T follicular helper cell (primary cell): ENCODE results near the gene OAT.

ENCODE experiments used
- DNase-seq: peaks from one replicate; pipeline ENCODE4 v3.0.0-alpha.2; 2020; ENCODE audit warnings: low read depth

The OAT gene

DNA sequence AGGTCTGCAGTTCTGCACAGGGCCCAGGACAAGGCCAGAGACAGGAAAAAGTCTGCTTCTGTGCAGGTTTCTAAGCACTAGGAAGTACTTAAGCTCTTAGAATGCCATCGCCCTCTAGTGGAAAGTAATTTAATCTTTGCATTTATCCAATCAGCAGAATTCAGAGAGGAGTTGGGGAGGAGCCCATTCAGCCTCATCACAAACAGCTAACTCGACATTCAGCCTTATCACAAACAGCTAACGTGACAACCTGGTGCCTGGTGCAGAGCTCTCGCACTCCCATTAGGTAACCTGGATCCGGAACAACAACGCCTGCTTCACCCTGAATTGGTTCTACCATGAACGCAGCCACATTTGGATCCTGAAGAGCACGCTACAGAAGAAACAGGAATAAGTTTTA, 15.2 kb downstream of the OAT start:
- no peak for DNase-seq

DNA sequence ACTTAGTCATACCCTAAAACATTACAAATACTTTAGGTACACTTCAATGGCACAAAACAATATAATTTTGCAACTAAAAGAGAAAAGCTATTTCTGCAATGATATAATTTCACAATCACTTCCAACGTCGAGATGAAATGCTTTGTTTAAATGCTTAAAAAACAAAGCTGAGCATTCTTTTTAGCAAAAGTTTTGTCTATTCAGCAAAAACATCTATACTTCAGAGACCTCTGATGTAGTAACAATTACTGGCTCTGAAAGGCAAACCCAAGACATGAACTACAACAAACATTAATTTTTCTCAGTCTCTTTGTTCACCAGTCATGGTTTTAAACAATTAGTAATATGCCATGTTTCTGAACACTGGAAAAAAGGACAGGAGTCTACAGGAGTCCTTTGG, 16.4 kb downstream of the OAT start:
- DNase-seq, result no peak

DNA sequence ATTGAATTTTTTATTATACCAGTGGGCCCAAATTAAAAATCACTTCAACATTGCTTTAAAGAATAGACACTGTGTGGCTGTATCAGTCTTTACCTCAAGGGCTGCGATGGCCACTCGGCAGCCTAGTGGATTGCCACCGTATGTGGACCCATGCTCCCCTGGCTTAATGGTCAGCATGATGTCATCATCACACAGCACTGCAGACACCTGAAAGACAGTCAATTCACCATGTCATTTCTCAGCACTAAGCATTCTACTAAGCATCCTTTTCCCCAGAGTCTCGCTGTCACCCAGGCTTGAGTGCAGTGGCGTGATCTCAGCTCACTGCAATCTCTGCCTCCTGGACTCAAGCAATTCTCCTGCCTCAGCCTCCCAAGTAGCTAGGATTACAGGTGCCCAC, 17.1 kb downstream of the OAT start:
- DNase-seq, result no peak

DNA sequence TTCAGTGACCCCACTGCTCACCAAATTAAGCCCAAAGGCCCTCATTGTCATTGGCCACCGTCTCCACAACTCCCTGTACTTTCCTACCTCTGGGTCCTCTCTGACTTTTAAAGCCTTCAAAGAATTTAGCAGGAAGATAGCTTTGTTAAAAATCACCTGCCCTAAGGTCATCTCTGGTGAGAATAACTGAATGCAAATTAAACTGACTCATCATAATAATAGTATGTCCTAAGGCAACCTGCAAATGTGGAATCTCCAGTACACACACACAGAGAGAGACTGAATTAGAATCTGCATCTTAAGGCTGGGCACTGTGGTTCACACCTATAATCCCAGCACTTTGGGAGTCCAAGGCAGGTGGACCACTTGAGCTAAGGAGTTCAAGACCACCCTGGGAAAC, 24.1 kb downstream of the OAT start:
- DNase-seq, result no peak

DNA sequence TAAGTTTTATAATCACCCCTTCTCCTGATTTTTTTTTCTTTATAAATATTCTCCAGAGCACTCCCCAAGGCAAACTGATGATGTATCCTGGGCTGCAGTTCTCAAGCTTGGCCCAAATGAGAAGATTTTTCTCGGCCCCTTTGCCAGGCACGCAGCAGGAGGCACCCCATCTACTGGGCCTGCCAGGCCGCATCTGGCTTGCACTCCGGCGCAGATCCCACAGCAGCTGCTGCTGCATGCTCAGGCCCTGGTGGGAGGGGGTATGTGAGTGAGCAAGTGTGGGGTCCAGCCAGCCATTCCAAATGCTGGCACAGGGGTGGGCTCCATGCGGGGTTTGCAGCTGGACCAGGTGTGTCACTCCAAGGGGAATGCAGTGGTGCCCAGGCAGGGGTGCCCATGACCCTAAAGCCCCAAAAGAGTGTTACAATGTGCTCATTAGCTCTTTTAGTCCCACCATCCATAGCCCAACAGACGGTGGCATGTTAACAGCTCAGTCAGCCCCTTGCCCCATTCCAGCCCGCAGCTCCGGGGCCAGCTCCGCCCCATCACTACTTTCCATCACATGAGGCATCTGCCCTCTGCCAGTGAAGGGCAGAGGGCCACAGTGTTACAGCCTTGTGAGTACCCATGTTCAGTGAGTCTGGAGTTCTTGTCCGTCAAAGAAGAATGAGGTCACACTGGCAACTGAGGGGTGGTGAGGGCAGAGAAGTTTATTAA, 25.9 kb downstream of the OAT start:
- no peak for DNase-seq

DNA sequence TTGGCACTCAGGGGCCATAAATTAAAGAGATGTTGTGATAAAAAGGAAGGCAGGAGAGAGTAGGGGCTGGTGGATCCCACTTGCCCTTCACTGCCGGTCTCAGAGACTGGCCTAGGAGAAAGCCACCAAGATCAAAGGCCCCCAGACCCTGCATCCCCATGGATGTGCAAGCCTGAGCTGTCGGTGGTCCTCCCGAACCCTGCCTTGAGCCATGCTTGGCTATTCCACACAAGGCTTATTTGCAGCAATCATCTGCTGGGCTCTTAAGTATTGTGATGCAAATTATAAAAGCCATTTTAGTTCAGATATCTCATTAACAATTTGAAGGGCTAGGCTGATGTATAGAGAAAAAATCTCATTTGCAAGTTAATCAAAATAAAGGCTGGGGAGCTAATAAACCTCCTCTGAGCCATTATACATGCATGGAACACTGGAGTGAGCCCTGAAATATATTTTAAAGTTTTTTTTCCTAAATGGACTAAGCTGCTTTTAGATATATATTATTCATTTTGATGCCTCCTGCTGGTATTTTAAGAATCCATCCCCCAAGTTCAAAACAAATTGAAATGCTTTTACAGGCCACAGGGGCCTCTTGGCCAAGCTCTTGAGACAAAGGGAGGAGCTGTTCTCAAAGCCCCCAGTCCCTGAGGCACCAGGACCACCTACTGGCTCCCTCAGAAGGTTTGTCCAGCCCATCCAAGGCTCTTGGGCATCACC, 28.1 kb downstream of the OAT start:
- DNase-seq, result no peak

DNA sequence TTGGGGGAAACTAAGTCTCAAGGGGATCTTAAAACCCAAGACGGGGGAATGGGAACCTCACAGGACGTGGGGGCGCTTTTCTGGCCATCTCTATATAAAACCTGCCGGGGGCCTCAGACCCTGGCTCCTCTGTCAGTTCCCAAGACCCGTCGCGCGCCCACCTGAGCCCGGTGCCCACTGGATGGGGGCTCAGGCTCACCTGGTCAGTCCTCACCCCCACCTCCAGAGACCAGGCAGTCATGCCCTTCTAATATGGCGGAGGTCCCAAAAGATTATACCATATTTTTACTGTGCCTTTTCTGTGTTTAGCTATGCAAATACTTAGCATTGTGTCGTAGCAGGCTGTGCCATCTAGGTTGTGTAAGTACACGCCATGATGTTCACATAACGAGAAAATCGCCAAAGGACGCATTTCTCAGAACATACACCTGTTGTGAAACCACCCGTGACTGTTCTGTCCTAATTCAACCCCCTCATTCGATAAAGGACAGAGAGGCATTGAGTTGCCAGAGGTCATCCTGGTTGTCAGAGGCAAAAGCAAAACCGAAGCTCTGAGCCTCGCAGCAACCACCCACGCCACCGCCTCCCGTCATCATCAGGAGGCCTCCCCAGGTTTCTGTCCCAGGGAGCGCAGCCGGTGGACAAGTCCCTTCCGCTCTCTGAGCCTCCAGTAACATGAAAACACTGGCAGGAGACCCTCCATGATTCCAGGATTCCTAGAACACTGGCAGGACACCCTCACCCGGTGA, 28.9 kb downstream of the OAT start:
- DNase-seq, result no peak

DNA sequence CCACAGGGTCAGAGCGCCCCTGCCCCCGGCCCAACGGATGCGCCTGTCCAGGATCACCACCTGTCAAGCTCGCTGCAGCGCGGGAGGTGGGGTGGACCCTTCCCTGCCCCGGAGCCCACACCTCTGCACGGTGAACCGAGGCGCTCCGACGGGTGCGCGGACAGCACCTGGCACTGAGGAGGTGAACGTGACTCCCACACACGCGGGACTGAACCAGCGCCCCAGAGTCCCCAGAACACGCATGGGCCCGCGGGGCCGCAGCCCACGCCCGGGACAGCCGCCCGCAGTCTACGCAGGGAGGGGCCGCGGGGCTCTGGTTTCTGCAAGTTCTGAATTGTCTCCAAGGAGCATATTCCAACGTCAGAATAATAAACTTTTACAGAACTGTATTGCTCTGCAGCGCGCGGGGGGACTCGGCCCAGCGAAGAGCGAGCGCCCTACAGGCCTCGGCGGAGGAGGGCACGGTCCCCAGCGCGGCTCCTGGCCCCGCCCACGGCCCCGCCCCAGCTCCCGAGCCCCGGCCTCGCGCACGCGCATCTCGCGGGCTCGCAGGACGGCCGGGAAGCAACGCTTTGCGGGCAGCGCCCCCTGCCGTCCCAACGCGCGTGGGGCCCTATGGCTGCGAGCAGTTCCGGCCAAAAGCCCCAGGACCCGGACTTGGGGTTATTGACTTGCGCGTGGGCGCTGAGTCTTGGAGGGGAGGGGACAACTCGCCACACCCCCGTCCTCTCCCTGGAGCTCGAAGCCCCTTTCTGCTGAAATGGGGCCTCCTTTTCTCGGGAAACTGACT, 29.7 kb downstream of the OAT start:
- peak; percentile 86 for DNase-seq

DNA sequence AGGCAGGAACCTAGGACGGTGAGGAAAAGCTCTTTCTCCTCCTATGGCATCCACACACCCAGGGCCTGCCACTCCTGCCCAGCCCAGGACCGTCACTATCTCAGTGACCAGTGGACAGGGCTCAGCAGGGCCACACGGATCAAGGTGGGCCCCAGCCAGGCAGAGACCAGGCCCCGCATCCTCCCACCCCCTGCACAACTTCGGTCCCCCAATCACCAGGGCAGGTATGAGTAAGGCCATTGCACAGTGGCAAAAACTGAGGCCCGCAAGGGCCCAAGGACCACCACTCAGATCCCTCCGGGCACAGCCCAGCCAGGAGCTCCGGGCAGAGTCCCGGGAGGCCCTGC, 30.3 kb downstream of the OAT start:
- DNase-seq, result no peak

DNA sequence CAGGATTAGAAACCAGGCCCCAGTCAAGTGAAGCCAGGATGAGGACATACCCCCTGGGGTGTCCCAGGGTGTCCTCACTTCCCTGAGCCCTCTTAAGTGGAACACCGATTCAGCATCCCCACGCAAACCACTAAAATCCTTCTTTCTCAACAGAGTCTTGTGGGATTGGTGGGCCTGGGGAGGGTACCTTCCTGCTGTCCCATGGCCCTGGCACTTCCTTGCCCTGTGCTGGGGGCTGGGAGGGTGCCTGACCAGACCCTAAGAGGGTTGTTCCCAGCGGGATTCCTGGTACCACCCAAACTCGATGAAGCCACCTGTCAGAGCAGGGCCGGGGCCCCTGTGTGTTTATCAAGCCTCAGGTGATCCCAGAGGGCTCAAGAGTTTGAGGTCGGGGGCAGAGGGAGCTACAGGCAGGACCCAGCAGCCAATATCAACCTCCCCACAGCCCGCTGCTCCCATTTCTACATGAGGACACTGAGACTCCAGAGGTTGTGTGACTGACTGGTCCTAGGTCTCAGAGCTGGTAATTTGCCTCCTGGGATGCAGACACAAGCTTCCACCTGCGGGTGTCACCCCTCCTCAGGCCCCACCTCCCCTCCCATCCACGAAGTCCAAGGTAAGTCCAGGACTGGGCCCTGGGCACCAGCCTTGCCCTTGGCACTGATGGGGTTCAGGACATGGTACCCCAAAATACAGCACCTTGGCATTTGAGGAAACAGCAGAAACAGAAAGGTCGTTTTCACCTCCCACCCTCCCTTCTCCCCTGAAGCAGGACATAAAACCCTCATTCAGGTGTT, 31.4 kb downstream of the OAT start:
- DNase-seq, result no peak

DNA sequence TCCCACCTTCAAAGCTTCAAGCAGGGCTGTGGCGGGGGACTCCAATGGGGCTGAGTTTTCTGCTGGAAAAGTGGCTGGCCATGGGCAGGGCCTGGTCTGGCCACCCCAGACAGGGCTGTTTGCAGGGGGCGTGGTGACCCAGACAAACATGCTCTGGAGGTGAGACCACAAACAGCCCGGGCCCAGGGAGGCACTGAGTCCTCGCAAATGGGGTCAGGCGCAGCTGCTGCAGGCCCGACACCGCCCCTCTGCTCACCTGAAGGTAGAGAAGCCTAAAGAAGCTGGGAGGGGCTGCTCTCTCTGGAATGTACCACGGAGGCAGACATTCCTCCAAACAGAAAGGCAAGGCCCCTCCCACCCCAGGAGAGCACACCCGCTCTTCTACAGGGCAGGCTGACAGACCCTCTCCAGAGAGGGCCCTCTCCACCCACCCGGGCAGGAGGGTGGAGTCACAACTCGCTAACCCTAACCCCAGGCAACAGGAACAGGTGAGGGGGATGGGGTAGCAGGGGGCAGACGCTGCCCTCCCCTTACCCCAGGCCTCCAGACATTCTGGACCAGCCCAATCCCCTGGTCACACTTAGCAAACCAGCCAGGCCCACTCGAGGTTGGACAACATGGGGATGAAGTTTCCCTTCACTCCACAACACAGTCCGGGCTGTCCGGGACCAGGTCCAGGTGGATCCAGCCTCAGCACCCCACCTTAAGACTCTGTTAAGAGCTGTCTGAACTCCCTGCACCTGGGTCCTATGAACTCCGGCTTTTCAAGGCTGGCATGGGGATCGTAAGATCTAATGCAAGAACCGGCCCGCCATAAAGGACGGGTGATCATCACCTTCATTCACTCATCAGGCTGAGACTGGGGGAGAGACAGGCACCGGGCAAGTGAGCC, 32.3 kb downstream of the OAT start:
- no peak for DNase-seq

DNA sequence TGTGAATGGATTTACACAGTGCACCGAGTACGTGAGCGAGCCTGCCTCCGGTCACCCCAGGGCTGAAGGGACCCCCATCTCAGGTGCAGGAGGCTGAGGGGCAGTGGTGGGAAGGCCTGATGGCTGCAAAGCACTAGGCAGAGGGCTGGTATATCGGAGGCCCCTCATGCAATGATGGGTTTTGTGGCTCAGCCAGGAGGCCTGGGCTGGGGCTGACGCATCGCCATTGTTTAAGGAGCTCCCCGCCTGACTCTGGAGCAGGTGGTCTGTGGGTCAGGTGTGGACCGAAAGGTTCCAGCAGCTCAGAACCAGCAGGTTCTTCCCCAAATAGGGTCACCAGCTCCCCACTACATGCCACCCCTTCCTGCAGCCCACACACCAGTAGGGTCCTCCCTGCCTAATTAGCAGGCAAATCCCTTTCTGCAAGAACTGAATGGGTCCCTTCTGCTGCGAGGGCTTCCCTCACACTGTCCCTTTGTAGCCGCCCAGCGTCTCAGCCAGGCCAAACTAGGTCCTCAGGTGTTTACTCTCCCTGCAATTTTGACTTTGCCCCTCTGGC, 33.0 kb downstream of the OAT start:
- DNase-seq, result no peak

DNA sequence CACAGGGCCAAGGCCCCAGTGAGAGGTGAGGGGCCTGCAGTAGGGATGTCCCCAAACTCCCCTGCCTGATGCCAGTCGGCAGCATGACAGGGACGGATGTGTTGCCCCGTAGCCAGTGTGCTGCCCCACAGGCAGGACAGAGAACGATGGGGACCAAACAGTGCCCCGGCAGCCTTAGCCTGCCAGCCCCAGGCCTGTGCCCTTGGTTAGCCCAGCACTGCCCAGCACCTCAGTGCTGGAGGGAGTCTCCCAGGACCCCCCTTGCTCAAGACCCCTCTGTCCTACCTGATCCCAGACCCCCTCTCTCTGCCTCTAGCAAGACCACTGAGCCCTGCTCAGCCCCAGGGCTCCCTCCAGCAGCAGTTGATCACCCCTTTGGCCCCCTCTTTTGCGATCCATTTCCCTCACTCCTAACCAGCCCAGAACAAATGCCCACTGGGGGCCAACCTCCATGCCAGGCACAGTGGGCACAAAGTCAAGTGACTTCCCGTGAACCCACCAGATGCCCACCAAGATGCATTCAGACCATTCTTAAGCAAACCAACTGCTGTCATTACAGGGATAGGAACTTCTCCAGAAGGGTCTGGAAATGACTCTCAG, 34.0 kb downstream of the OAT start:
- DNase-seq, result no peak

DNA sequence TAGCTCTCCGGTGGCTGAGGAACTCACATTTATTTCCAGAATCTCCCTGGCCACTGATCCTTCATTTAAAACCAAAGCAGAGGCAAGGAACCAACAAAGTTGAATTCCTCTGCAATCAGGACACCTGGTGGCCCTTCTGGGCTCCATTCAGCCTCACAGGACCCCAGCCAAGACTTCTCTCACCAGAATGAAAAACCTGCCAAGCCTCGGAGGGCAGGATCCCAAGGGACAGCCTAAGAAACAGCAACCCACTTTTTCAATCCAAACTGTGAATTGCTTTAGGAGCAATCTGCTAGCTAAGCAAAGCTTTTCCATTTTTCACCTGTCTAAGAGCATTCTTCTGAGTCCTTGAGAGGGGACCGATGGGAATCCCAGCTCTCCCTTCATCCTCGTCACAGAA, 34.6 kb downstream of the OAT start:
- no peak for DNase-seq

DNA sequence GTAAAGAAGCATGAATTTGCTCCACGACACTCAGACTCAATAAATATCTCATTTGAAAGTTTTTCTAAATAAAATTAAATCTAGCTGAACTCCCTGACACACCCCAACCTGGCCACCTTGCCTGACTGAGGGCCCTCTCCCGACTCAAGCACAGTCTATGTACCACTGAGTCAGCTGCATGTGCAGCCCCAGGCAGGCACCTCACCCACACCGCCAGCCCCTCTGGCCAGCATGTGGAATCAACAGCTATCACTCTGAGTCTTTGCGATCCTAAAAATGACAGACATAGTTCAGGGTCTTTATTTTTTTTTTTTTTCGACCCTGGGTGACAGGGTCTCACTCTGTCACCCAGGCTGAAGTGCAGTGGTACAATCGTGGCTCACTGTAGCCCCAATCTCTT, 35.2 kb downstream of the OAT start:
- DNase-seq, result no peak

DNA sequence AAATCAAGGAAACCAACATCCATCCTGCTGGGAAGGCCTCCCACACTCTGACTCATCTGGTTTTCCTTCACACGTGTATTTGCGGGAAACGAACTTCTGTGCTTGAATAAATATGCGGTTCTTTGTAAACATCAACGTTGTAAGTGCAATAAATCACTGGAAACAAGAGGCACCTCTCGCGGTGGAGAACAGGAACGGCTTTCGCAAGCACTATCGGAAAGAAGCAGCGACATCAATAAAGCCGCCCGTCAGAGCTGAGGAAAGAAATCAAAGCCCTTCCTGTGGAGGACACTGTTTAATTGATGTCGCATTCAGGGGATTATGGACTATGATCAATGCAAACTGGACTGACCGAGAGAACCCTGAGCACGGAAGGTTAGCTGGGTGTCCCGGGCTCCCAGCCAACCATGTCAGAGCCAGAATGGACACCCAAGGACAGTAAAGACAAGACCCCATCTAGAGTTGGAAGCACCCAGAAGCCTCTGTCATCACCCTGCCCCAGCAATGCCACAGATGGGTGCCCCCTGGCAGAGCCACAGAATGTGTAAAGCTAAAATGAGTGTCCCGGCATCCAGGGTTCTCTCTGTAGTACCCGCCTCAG, 37.6 kb downstream of the OAT start:
- DNase-seq, result no peak

DNA sequence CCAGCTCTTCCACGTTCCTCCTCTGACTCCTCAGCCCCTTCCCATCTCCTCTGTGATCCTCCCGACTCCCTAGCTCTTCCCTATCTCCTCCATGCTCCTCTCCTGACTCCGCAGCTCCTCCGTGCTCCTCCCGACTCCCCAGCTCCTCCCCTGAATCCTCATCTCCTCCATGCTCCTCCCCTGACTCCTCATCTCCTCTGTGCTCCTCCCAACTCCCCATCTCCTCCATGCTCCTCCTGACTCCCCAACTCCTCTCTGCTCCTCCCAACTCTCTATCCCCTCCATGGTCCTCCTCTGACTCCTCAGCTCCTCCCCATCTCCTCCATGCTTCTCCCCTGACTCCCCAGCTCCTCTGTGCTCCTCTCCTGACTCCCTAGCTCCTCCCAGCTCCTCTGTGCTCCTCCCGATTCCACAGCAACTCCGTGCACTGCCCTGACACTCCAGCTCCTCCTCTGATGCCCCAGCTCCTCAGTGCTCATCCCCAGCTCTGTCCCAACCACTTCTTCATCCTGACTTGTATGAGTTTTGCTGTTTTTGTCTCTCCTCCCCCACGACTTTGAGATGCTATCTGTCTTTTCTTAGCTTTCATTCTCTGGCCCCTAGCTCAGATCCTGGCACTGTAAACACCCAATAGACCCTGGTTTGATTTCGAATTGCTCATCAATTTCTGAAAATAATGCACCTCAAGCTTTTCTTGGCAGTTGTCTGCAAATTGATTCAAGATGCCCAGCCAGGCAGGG, 38.3 kb downstream of the OAT start:
- DNase-seq, result no peak

DNA sequence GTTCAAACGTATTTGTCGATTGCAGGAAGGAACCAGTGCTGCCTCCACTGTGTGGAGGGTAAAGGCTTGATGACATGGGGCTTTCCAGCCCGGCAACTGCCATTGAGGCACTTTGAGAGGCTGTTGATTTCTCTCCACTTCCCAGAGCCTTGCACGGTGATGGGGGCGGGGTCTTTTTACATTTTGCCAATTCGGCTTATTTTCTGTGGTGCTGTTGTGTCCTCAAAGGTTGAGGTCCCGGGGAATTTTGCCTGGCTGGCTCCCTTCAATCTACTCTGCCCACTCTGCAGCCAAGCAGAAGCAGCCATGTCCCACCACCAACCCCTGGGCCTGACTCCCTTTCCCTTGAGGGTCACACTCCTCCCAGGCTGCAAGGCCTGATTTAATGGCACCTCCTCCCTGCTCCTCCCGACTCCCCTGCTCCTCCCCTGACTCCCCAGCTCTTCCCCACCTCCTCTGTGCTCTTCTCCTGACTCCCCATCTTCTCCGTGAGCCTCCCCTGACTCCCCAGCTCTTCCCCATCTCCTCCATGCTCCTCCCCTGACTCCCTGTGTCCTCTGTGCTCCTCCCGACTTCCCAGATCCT, 39.0 kb downstream of the OAT start:
- DNase-seq, result no peak
